ENCODE results near the gene MAP2K2.
A peak's percentile ranks its signal among the peaks of the same experiment; 100 is the strongest.
"Not testable (repeated sequence)": the region's sequence is repeated elsewhere in the genome, so short reads cannot be mapped to it uniquely, and the experiment has no call there.

The MAP2K2 gene

GRCh38 chr19:4134351-4134750, 10.4 kb upstream of the MAP2K2 start:
- no peak for DNase-seq
- Histone ChIP-seq H3K27me3 (peaks cover 0 to 12% of the 10 kb centered on the region in 2 donors), H3K9me3 (no peaks in the 10 kb centered on the region), H3K36me3 (no peaks in the 10 kb centered on the region), H3K4me1 (peaks cover 0 to 9% (median 4%) of the 10 kb centered on the region in 4 donors), H3K27ac (no peak overlapping the region), H3K4me3 (no peak overlapping the region)
- intact Hi-C loops (cut with DNase I; ENCODE audit: low total_unique reads) = no loop called here
- no peak for TF ChIP-seq CTCF (IDR thresholded peaks at IDR 0.05)

- Histone ChIP-seq H3K4me3 (no peak overlapping the region), H3K36me3 (no peaks in the 10 kb centered on the region), H3K27me3 (no peaks in the 10 kb centered on the region), H3K4me1 (peaks cover 0 to 9% (median 4%) of the 10 kb centered on the region in 4 donors), H3K9me3 (no peaks in the 10 kb centered on the region), H3K27ac (peak overlapping the region in 1 of 2 donors; percentile 49)
- no peak for DNase-seq
- intact Hi-C loops (cut with DNase I; ENCODE audit: low total_unique reads) = no loop called here
- TF ChIP-seq CTCF (IDR thresholded peaks at IDR 0.05) = no peak
Measured at GRCh38 chr19:4130744-4131438, 7.0 kb upstream of the MAP2K2 start.

- not testable (repeated sequence) for DNase-seq, H3K4me3 ChIP-seq, H3K27me3 ChIP-seq, H3K36me3 ChIP-seq, H3K27ac ChIP-seq, H3K9me3 ChIP-seq
- peaks cover 0 to 15% (median 10%) of the 10 kb centered on the region in 4 donors for H3K4me1 ChIP-seq
- intact Hi-C loops (cut with DNase I; ENCODE audit: low total_unique reads) = loop anchor here (10.0 kb wide), 1 partner anchor 144 kb away; the partner anchor contains the start of gene EEF2
Measured at GRCh38 chr19:4129050-4129449, 5.1 kb upstream of the MAP2K2 start.

- peaks cover 0 to 26% (median 21%) of the 10 kb centered on the region in 4 donors for H3K4me1 ChIP-seq
- not testable (repeated sequence) for H3K27ac ChIP-seq, DNase-seq, H3K27me3 ChIP-seq, H3K36me3 ChIP-seq, H3K4me3 ChIP-seq, H3K9me3 ChIP-seq
- intact Hi-C loops (cut with DNase I; ENCODE audit: low total_unique reads) = loop anchor here (10.0 kb wide), 1 partner anchor 143 kb away; the partner anchor contains the start of gene EEF2
Measured at GRCh38 chr19:4127322-4127721, 3.4 kb upstream of the MAP2K2 start.

- no peak for DNase-seq
- Histone ChIP-seq H3K4me1 (peaks cover 0 to 39% (median 31%) of the 10 kb centered on the region in 4 donors), H3K36me3 (peaks cover 0 to 6% (median 0%) of the 10 kb centered on the region in 3 donors), H3K4me3 (peak overlapping the region; percentile 94 to 99), H3K27me3 (no peaks in the 10 kb centered on the region), H3K27ac (peak overlapping the region in 1 of 2 donors; percentile 61), H3K9me3 (no peaks in the 10 kb centered on the region)
- intact Hi-C loops (cut with DNase I; ENCODE audit: low total_unique reads) = loop anchor here (10.0 kb wide), 1 partner anchor 140 kb away; the partner anchor contains the start of gene EEF2
- TF ChIP-seq CTCF (IDR thresholded peaks at IDR 0.05) = no peak
Measured at GRCh38 chr19:4124638-4125037, 716 bp upstream of the MAP2K2 start.

GRCh38 chr19:4122480-4122879, 1.4 kb downstream of the MAP2K2 start:
- intact Hi-C loops (cut with DNase I; ENCODE audit: low total_unique reads) = loop anchor here (10.0 kb wide), 1 partner anchor 138 kb away; the partner anchor contains the start of gene EEF2
- peaks cover 0 to 25% (median 2%) of the 10 kb centered on the region in 3 donors for H3K36me3 ChIP-seq
- peaks cover 0 to 39% (median 31%) of the 10 kb centered on the region in 4 donors for H3K4me1 ChIP-seq
- H3K27ac ChIP-seq = peak overlapping the region; percentile 61 to 73
- TF ChIP-seq CTCF (IDR thresholded peaks at IDR 0.05) = no peak
- no peaks in the 10 kb centered on the region for H3K9me3 ChIP-seq
- H3K27me3 ChIP-seq = no peaks in the 10 kb centered on the region
- no peak for DNase-seq
- peak overlapping the region; percentile 94 to 99 for H3K4me3 ChIP-seq

All from tibial artery (tissue), 4 donors.